SK-N-SH treated with all-trans-retinoic acid at 6 μM for 48 hours (cell line): Measurements from ENCODE around the gene SYNDIG1.

Experiments
- OSR1 ChIP-seq: fragments of 250-450 bp; sonication (Bioruptor Pico); IDR thresholded peaks from 2 replicates; pipeline ENCODE4 v1.8.0; 2022; ENCODE audit warnings: moderate library complexity, mild to moderate bottlenecking, inconsistent platforms
- PPARA ChIP-seq: fragments of 250-450 bp; sonication (Bioruptor Pico); IDR thresholded peaks from 2 replicates; pipeline ENCODE4 v1.5.0; 2020; ENCODE audit warnings: mild to moderate bottlenecking, borderline replicate concordance
- RARB ChIP-seq: fragments of 250-450 bp; sonication (Bioruptor Pico); IDR thresholded peaks from 2 replicates; pipeline ENCODE4 v1.8.0; 2021; ENCODE audit warnings: mild to moderate bottlenecking, moderate library complexity
- TCF4 ChIP-seq: fragments of 250-450 bp; sonication (Bioruptor Pico); IDR thresholded peaks from 2 replicates; pipeline ENCODE4 v1.8.0; 2021; ENCODE audit warnings: mild to moderate bottlenecking, moderate library complexity, borderline replicate concordance
- TF ChIP-seq, protein P1 (sequence below): fragments of 250-450 bp; sonication (Bioruptor Pico); IDR thresholded peaks from 2 replicates; pipeline ENCODE4 v1.8.0; 2020; ENCODE audit warnings: mild to moderate bottlenecking, moderate library complexity, borderline replicate concordance
- TF ChIP-seq, protein P2 (sequence below): fragments of 250-450 bp; sonication (Bioruptor Pico); IDR thresholded peaks from 2 replicates; pipeline ENCODE4 v1.5.1; 2020; ENCODE audit warnings: low read depth, mild to moderate bottlenecking, moderate library complexity

DNA sequence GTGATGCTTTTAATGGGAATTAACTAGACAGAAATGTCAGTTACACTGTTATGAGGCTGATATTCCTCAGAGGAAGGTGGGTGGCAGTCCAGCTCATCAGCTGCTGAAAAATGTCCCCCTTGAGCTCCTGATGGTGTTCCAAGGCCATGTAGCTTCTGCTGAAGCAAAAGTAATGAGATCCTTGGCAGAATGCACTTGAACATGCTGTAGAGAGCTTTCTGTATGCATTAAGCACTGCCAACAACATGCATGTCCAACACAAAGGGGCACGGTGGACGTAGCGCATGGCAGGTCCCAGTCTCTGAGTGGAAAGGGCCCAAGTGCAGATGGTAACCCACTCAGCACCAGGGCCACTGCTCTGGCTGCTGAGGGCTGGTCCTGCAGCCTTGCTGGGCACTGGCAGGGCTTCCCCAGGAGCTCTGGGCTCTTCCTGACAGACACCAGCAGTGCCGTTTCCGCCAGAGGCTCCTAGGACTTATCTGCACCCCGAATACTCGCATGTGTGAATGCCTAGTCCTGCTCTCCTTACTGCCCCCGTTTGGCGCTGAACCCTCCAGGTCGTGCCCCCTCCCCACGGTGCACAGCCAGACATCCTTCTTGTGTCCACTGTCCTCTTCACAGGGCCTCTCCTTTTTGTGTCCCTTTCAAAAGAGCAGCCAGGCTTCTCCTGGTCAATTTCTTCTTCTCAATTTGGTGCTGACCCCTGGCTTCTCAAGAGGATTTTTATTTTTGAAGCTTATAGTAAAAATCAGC, 18.6 kb upstream of the SYNDIG1 start:
- TF ChIP-seq PPARA (CRISPR knock-in tag) (no peak), OSR1 (CRISPR knock-in tag) (no peak), RARB (CRISPR knock-in tag) (no peak), TCF4 (CRISPR knock-in tag) (no peak)
- TF ChIP-seq, protein P1, sequence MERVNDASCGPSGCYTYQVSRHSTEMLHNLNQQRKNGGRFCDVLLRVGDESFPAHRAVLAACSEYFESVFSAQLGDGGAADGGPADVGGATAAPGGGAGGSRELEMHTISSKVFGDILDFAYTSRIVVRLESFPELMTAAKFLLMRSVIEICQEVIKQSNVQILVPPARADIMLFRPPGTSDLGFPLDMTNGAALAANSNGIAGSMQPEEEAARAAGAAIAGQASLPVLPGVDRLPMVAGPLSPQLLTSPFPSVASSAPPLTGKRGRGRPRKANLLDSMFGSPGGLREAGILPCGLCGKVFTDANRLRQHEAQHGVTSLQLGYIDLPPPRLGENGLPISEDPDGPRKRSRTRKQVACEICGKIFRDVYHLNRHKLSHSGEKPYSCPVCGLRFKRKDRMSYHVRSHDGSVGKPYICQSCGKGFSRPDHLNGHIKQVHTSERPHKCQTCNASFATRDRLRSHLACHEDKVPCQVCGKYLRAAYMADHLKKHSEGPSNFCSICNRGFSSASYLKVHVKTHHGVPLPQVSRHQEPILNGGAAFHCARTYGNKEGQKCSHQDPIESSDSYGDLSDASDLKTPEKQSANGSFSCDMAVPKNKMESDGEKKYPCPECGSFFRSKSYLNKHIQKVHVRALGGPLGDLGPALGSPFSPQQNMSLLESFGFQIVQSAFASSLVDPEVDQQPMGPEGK (CRISPR knock-in tag) = no peak
- TF ChIP-seq, protein P2, sequence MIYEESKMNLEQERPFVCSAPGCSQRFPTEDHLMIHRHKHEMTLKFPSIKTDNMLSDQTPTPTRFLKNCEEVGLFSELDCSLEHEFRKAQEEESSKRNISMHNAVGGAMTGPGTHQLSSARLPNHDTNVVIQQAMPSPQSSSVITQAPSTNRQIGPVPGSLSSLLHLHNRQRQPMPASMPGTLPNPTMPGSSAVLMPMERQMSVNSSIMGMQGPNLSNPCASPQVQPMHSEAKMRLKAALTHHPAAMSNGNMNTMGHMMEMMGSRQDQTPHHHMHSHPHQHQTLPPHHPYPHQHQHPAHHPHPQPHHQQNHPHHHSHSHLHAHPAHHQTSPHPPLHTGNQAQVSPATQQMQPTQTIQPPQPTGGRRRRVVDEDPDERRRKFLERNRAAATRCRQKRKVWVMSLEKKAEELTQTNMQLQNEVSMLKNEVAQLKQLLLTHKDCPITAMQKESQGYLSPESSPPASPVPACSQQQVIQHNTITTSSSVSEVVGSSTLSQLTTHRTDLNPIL (CRISPR knock-in tag) = no peak
